ENCODE measurements around the gene BCL11B. TPM values are rescaled to one million over a fixed set of nuclear protein-coding genes. Genes with fewer than 3 reads are reported as not detected.

Gene BCL11B
- total RNA-seq, 1 donor from 2014 or later = 1.0 TPM

- H3K36me3 Mint-ChIP-seq (ENCODE audit: low read depth, unreplicated experiment) = no peaks in the 10 kb centered on the region
- no peak for DNase-seq (ENCODE audit: low spot score)
- H3K4me3 Mint-ChIP-seq (ENCODE audit: unreplicated experiment) = no peak overlapping the region
- peaks cover 2% of the 10 kb centered on the region for H3K27me3 Mint-ChIP-seq (ENCODE audit: unreplicated experiment)
- no peaks in the 10 kb centered on the region for H3K4me1 Mint-ChIP-seq (ENCODE audit: unreplicated experiment)
- no peaks in the 10 kb centered on the region for H3K9me3 Mint-ChIP-seq (ENCODE audit: unreplicated experiment)
- H3K27ac Mint-ChIP-seq (ENCODE audit: unreplicated experiment) = no peak overlapping the region
- no peak for TF ChIP-seq CTCF (IDR thresholded peaks at IDR 0.05; ENCODE audit: unreplicated experiment)
Measured at GRCh38 chr14:99120526-99121318, 151.3 kb downstream of the BCL11B start.

- Mint-ChIP-seq H3K4me3 (ENCODE audit: unreplicated experiment) (no peak overlapping the region), H3K4me1 (ENCODE audit: unreplicated experiment) (no peaks in the 10 kb centered on the region), H3K36me3 (ENCODE audit: low read depth, unreplicated experiment) (no peaks in the 10 kb centered on the region), H3K27me3 (ENCODE audit: unreplicated experiment) (peaks cover 2% of the 10 kb centered on the region), H3K27ac (ENCODE audit: unreplicated experiment) (no peak overlapping the region), H3K9me3 (ENCODE audit: unreplicated experiment) (no peaks in the 10 kb centered on the region)
- no peak for DNase-seq (ENCODE audit: low spot score)
- no peak for TF ChIP-seq CTCF (IDR thresholded peaks at IDR 0.05; ENCODE audit: unreplicated experiment)
Measured at GRCh38 chr14:99119554-99120525, 152.2 kb downstream of the BCL11B start.

Other genes starting within 250 kb of the BCL11B start
- 67.4 TPM for gene SETD3, start 208.7 kb upstream of the BCL11B start, total RNA-seq (ENCODE audit: unreplicated experiment)
- 79.8 TPM for gene CCNK, start 209.2 kb upstream of the BCL11B start, total RNA-seq (ENCODE audit: unreplicated experiment)

All from endothelial cell (in vitro differentiated cells).